Astrocyte (in vitro differentiated cells and primary cell): Measurements from ENCODE around the gene TMSB10.

Experiments used
- EZH2 ChIP-seq: IDR thresholded peaks from 2 replicates; pipeline ENCODE4 v1.6.1; 2012; ENCODE audit warnings: mild to moderate bottlenecking, low read length, inconsistent platforms; ENCODE audit not compliant: insufficient read depth
- TF ChIP-seq, protein P1 (sequence below): IDR thresholded peaks from 2 replicates; pipeline ENCODE4 v1.5.1; 2011; ENCODE audit warnings: low read depth, mild to moderate bottlenecking, inconsistent platforms, low read length, moderate library complexity; ENCODE audit not compliant: insufficient read depth

DNA sequence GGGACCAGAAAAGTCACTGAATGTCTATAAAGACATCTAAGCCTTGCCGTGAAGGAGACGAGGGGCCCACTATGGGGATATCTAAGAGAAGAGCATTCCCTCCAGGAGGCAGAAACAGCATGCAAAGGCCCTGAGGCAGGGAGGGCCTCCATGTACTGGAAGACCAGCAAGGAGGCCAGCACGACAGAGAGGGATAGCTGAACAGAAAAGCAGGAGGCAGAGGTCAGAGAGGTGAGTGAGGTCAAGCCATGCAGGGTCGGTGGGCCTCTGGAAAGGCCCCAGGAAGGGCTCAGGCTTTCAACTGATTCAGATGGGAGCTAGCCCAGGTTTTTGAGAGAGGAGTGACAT is 30.3 kb upstream of the TMSB10 start:
- TF ChIP-seq, protein P1, sequence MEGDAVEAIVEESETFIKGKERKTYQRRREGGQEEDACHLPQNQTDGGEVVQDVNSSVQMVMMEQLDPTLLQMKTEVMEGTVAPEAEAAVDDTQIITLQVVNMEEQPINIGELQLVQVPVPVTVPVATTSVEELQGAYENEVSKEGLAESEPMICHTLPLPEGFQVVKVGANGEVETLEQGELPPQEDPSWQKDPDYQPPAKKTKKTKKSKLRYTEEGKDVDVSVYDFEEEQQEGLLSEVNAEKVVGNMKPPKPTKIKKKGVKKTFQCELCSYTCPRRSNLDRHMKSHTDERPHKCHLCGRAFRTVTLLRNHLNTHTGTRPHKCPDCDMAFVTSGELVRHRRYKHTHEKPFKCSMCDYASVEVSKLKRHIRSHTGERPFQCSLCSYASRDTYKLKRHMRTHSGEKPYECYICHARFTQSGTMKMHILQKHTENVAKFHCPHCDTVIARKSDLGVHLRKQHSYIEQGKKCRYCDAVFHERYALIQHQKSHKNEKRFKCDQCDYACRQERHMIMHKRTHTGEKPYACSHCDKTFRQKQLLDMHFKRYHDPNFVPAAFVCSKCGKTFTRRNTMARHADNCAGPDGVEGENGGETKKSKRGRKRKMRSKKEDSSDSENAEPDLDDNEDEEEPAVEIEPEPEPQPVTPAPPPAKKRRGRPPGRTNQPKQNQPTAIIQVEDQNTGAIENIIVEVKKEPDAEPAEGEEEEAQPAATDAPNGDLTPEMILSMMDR = no peak
- TF ChIP-seq EZH2 = no peak
